Stimulated activated CD4-positive, alpha-beta T cell treated with anti-CD3 and anti-CD28 coated beads, TNF-alpha, amount 100 ng/mL, for 4 hours (primary cell): ENCODE measurements around the gene PIN1.
"Not testable (repeated sequence)": the region's sequence is repeated elsewhere in the genome, so short reads cannot be mapped to it uniquely, and the experiment has no call there.

ENCODE experiments used
- DNase-seq, 3 experiments: peaks; one replicate each; pipeline ENCODE4 v3.0.0-alpha.2; 2020; ENCODE audit warnings: low read depth in 3 of 3

PIN1 gene

GRCh38 chr19:9834726-9835506, at the start of gene PIN1:
PIN1 (plus strand) TSS chr19:9835318; CDS start chr19:9835345, 27 bp downstream.
- peak; percentile 98 to 99 (median 98) for DNase-seq

GRCh38 chr19:9785367-9786331, 49.5 kb upstream of the PIN1 start:
- DNase-seq: peak; percentile 91 to 99 (median 98)

DNA sequence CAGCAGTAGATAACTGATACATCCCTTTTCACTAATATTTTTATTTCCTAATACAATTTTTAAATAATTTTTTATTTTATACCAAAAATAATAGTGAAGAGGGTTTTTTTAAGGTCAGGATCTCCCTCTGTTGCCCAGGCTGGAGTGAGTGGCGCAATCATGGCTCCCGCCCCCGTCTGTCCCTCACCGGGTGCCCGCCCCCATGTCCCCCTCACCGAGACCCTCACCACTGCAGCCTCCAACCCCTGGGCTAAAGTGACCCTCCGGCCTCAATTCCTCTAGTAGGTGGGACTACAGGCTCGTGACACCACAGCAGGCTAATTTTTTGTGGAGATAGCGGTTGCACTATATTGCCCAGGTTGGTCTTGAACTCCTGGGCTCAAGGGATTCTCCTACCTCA, 48.8 kb upstream of the PIN1 start:
- no peak for DNase-seq

DNA sequence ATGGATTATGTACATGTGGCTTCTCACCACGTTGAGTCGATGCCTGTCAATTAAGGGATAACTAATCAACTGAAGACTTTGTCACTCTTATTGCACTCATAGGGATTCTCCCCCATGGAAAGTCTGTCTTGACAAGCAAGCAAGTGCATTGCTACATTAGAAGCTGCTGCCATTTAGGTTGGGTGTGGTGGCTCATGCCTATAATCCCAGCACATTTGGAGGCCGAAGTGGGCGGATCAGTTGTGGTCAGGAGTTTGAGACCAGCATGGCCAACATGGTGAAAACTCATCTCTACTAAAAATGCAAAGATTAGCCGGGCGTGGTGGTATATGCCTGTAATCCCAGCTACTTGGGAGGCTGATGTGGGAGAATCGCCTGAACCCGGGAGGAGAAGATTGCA, 48.3 kb upstream of the PIN1 start:
- DNase-seq: no peak

DNA sequence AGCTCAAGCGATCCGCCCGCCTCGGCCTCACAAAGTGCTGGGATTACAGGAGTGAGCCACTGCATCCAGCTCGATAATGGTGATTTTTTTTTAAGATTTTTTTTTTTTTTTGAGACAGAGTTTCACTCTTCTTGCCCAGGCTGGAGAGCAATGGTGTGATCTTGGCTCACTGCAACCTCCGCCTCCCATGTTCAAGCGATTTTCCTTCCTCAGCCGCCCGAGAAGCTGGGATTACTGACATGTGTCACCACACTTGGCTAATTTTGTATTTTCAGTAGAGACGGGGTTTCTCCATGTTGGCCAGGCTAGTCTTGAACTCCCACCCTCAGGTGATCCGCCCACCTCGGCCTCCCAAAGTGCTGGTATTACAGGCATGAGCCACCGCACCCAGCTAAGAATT, 46.5 kb upstream of the PIN1 start:
- not testable (repeated sequence) for DNase-seq

GRCh38 chr19:9789066-9789465, 46.1 kb upstream of the PIN1 start:
- no peak for DNase-seq

DNA sequence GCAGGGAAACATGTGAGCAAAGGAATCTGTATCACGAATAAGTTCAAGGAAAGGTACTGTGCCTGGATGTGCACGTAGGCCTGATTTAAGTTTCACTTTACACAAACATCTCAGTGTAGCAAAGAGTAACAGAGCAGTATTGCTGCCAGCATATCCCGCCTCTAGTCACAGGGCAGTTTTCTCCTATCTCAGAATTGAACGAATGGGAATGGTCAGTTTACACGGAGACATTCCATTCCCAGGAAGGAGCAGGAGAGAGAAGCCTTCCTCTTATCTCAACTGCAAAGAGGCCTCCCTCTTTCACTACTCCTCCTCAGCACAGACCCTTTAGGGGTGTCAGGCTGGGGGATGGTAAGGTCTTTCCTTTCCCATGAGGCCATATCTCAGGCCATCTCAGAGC, 45.5 kb upstream of the PIN1 start:
- DNase-seq: not testable (repeated sequence)

DNA sequence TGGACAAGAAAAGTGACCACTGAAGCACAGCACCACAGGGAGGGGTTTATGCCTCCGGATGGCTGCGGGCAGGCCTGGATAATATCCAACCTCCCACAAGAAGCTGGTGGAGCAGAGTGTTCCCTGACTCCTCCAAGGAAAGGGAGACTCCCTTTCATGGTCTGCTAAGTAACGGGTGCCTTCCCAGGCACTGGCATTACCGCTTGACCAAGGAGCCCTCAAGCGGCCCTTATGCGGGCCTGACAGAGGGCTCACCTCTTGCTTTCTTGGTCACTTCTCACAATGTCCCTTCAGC, 44.1 kb upstream of the PIN1 start:
- not testable (repeated sequence) for DNase-seq

- DNase-seq: peak; percentile 80 to 98 (median 97)
Observed at GRCh38 chr19:9791552-9792205, 43.4 kb upstream of the PIN1 start.

DNA sequence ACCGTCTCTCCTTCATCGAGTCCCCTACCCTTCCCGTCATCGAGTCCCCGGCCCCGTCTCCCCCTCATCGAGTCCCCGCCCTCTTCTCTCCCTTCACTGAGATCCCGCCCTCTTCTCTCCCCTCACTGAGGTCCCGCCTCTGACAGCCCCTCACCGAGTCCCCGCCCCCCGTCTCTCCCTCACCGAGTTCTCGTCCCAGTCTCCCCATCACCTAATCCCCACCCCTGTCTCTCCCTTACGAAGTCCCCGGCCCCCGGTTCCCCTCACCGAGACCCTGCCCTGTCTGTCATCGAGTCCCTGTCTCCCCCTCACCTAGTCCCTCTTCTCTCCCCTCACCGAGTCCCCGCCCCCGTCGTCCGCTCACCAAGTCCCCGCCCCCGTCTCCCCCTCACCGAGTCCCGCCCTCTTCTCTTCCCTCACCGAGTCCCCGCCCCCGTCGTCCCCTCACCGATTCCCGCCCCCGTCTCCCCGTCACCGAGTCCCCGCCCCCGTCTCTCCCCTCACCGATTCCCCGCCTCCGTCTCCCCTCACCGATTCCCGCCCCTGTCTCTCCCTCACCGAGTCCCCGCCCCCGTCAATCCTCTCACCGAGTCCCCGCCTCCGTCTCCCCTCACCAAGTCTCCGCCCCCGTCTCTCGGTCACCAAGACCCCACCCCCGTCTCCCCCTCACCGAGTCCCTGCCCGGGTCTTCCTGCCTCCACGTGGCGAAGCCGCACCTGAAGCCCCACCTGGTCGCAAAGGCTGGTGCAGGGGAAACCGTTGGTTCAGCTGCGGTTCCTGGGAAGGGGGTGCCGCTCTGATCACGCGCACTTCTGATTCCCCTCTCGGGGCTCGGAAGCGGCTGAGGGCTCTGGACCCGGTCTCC, 42.7 kb upstream of the PIN1 start:
- DNase-seq: peak; percentile 84 to 93 (median 91)

- peak; percentile 38 to 57 (median 51) for DNase-seq
Observed at GRCh38 chr19:9793071-9793591, 42.0 kb upstream of the PIN1 start.

GRCh38 chr19:9796113-9796773, 38.9 kb upstream of the PIN1 start:
- peak; percentile 39 to 76 (median 71) for DNase-seq

GRCh38 chr19:9797871-9798270, 37.2 kb upstream of the PIN1 start:
- no peak for DNase-seq

GRCh38 chr19:9799162-9799561, 36.0 kb upstream of the PIN1 start:
- no peak for DNase-seq

GRCh38 chr19:9801976-9802375, 33.1 kb upstream of the PIN1 start:
- no peak for DNase-seq

GRCh38 chr19:9806803-9807202, 28.3 kb upstream of the PIN1 start:
- DNase-seq: no peak

- DNase-seq: no peak
Observed at GRCh38 chr19:9808855-9809824, 26.0 kb upstream of the PIN1 start.

DNA sequence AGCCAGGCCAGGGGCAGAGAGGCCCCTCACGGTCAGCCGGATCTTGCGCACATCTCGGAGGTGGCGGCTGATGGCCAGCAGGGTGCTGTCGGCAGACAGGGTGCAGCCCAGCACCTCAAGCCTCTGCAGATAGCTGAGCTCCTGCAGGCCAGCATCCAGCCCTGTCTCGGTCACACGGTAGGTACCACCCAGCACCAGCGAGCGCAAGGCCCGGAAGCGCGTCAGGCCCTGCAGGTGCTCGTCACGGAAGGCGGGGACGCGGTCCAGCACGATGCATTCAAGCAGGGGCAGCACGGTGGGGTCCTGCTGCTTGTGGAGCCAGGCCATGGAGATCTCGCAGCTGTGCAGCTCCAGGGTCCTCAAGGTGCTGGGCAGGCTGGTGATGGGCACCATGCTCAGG, 24.0 kb upstream of the PIN1 start:
- DNase-seq: no peak

DNA sequence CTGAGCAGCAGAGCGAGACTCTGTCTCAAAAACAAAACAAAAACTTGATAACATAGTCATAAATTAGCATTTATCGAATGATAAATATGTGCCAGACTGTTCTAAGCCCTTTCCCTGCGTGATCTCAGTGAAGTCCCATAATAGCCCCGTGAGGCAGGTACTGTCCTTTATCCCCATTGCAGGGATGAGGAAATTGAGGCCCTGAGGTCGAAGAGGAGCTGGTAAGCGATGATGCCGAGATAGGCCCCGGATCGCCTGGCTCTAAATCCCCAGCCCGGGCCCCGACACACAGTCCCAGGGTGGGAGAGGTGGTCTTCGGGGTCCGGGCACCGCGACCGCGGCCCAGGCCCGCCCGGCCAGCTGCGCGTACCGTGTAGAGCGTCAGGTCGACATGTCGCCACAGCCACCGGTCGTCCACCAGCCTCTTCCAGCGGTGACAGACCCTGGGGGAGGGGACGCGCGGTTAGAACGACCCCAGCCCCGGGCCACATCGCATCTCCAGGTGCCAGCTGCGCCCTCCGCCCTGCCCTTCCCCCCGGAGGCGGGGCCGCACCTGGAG, 16.9 kb upstream of the PIN1 start:
- no peak for DNase-seq
